Measurements from ENCODE around the gene AFDN. TPM values are rescaled to one million over a fixed set of nuclear protein-coding genes. Genes with fewer than 3 reads are reported as not detected.

Gene AFDN
- total and polyA plus RNA-seq, 8 donors = 137 to 422 (median 284) TPM

GRCh38 chr6:167779993-167780655, 46.6 kb upstream of the AFDN start:
- Histone ChIP-seq H3K9me3 (no peaks in the 10 kb centered on the region), H3K4me3 (no peak overlapping the region), H3K4me1 (no peaks in the 10 kb centered on the region), H3K36me3 (no peaks in the 10 kb centered on the region), H3K27ac (no peak overlapping the region), H3K27me3 (no peaks in the 10 kb centered on the region)
- no peak for DNase-seq
- intact Hi-C loops (cut with DNase I) = no loop called here
- ATAC-seq = no peak
- TF ChIP-seq, protein P1, sequence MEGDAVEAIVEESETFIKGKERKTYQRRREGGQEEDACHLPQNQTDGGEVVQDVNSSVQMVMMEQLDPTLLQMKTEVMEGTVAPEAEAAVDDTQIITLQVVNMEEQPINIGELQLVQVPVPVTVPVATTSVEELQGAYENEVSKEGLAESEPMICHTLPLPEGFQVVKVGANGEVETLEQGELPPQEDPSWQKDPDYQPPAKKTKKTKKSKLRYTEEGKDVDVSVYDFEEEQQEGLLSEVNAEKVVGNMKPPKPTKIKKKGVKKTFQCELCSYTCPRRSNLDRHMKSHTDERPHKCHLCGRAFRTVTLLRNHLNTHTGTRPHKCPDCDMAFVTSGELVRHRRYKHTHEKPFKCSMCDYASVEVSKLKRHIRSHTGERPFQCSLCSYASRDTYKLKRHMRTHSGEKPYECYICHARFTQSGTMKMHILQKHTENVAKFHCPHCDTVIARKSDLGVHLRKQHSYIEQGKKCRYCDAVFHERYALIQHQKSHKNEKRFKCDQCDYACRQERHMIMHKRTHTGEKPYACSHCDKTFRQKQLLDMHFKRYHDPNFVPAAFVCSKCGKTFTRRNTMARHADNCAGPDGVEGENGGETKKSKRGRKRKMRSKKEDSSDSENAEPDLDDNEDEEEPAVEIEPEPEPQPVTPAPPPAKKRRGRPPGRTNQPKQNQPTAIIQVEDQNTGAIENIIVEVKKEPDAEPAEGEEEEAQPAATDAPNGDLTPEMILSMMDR (IDR thresholded peaks at IDR 0.05) = no peak

DNA sequence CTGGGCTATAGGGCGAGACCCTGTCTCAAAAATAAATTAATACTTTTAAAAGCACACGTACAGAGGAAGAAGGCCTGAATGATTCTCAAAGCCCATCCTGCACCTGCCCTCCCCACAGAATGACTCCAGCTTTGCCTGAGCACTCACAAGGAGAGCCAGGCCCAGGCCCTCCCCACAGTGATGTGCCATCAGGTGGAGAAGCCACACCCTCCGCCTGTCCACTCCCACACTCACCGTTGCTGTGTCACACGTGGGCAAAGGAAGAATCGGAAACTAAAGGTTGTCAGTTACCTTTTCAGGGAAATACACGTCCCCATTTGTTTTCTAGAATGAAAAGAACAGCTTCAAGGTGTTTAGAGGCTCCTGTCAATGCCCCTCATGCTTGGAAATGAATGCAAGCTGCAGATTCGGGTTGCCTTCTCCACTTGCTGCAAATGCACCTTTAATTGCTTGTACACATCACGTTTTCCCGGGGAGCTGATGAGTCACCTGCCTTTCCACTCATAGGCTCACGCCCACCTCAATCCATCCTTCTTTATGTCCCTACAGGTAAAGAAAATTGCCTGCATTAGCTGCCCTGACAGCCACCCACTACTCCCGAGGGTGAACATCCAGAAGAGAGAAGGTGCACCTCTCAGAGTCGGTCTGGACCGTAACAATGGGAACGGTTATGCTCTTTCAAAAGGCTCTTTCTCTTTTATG, 45.5 kb upstream of the AFDN start:
- no peak overlapping the region for H3K4me3 ChIP-seq
- H3K4me1 ChIP-seq = no peaks in the 10 kb centered on the region
- ATAC-seq = no peak
- H3K9me3 ChIP-seq = no peaks in the 10 kb centered on the region
- intact Hi-C loops (cut with DNase I) = no loop called here
- H3K27me3 ChIP-seq = no peaks in the 10 kb centered on the region
- H3K27ac ChIP-seq = no peak overlapping the region
- no peaks in the 10 kb centered on the region for H3K36me3 ChIP-seq
- TF ChIP-seq, protein P1 (IDR thresholded peaks at IDR 0.05) = no peak
- no peak for DNase-seq

GRCh38 chr6:167781868-167782267, 44.8 kb upstream of the AFDN start:
- intact Hi-C loops (cut with DNase I) = no loop called here

GRCh38 chr6:167782698-167783517, 43.8 kb upstream of the AFDN start:
- H3K27ac ChIP-seq = no peak overlapping the region

More at GRCh38 chr6:167781868-167782267, 44.8 kb upstream of the AFDN start:
- no peaks in the 10 kb centered on the region for H3K9me3 ChIP-seq
- no peak overlapping the region for H3K4me3 ChIP-seq
- H3K27ac ChIP-seq = no peak overlapping the region
- TF ChIP-seq, protein P1 (IDR thresholded peaks at IDR 0.05) = no peak
- no peak for ATAC-seq
- no peaks in the 10 kb centered on the region for H3K4me1 ChIP-seq
- no peaks in the 10 kb centered on the region for H3K36me3 ChIP-seq
- no peaks in the 10 kb centered on the region for H3K27me3 ChIP-seq
- no peak for DNase-seq

More at GRCh38 chr6:167782698-167783517, 43.8 kb upstream of the AFDN start:
- TF ChIP-seq, protein P1 (IDR thresholded peaks at IDR 0.05) = no peak
- no peaks in the 10 kb centered on the region for H3K9me3 ChIP-seq
- no peak overlapping the region for H3K4me3 ChIP-seq
- intact Hi-C loops (cut with DNase I) = no loop called here
- ATAC-seq (no peak), DNase-seq (no peak)
- H3K27me3 ChIP-seq = no peaks in the 10 kb centered on the region
- no peaks in the 10 kb centered on the region for H3K4me1 ChIP-seq
- no peaks in the 10 kb centered on the region for H3K36me3 ChIP-seq
